Endothelial cell of umbilical vein (primary cell): ENCODE measurements around the gene SGTA. TPM values are rescaled to one million over a fixed set of nuclear protein-coding genes. Genes with fewer than 3 reads are reported as not detected.

Experiments used
- BruUV-seq: library from RNA; stranded (reverse); fragments of 400-500 nt; replicated peaks from 2 replicates; lab custom pipeline; 2021; lab: Mats Ljungman, UMichigan
- CTCF ChIA-PET: fragments of 300-600, 350-600 bp; sonication (Branson Sonifier 250); formaldehyde crosslinking; loops from one replicate; lab custom pipeline; 2021; ENCODE audit warnings: antibody characterized with exemption, inconsistent platforms; lab: Charles Lee
- POLR2A ChIA-PET: fragments of 300-600, 350-600 bp; sonication (Branson Sonifier 250); formaldehyde crosslinking; loops from one replicate; lab custom pipeline; 2021; ENCODE audit warnings: antibody characterized with exemption, inconsistent platforms; lab: Charles Lee
- DNase-seq: peaks from one replicate; pipeline ENCODE4 v3.0.0-alpha.2; 2011; ENCODE audit warnings: low read depth, low spot score
- FAIRE-seq: peaks from 2 replicates; lab custom pipeline; 2011; peaks lifted over from hg19 to GRCh38; lab: Jason Lieb, UNC
- H2AFZ ChIP-seq: 2 replicates; pipeline ENCODE4 v1.6.0; 2012; ENCODE audit warnings: low read depth, low read length, control low read depth, inconsistent platforms
- H3K27ac ChIP-seq: 2 replicates; pipeline ENCODE4 v1.5.1; 2011; ENCODE audit warnings: low read depth, mild to moderate bottlenecking, control low read depth, low read length, moderate library complexity; ENCODE audit not compliant: insufficient read depth
- H3K27me3 ChIP-seq, 2 experiments: 2 replicates each; pipeline versions ENCODE4 v1.6.0 to v1.6.1; 2011; ENCODE audit warnings: low read length in 2 of 2, mixed read lengths in 1 of 2; ENCODE audit not compliant: control insufficient read depth in 2 of 2, insufficient read depth in 2 of 2
- H3K36me3 ChIP-seq, 2 experiments: 2 replicates in 1 of 2; 3 replicates in 1 of 2; pipeline ENCODE4 v1.5.1; 2011; ENCODE audit warnings: low read length in 2 of 2, mild to moderate bottlenecking in 1 of 2, moderate library complexity in 1 of 2; ENCODE audit not compliant: control insufficient read depth in 2 of 2, insufficient read depth in 2 of 2; ENCODE audit errors: extremely low read depth in 1 of 2
- H3K4me1 ChIP-seq: 3 replicates; pipeline ENCODE4 v1.5.1; 2011; ENCODE audit warnings: mild to moderate bottlenecking, low read length; ENCODE audit not compliant: control insufficient read depth, insufficient read depth; ENCODE audit errors: extremely low read depth
- H3K4me2 ChIP-seq: 2 replicates; pipeline ENCODE4 v1.6.1; 2011; ENCODE audit warnings: low read length, control low read depth, mixed read lengths; ENCODE audit not compliant: insufficient read depth
- H3K4me3 ChIP-seq, 3 experiments: fragments of 200-600 bp in 1 of 3; sonication (generic), shearing (Covaris generic) in 1 of 3; replicated peaks in 1 of 3; 2 replicates each; pipeline ENCODE4 v1.5.1; 2011 to 2016; ENCODE audit warnings: control low read depth in 3 of 3, low read length in 3 of 3, mild to moderate bottlenecking in 2 of 3, inconsistent platforms in 1 of 3, low read depth in 1 of 3, moderate library complexity in 1 of 3; ENCODE audit not compliant: insufficient read depth in 1 of 3
- H3K79me2 ChIP-seq: 2 replicates; pipeline ENCODE4 v1.6.0; 2012; ENCODE audit warnings: low read length, inconsistent platforms; ENCODE audit not compliant: control insufficient read depth, insufficient read depth
- H3K9ac ChIP-seq: replicated peaks from 2 replicates; pipeline ENCODE3; 2011; ENCODE audit warnings: low read length, control low read depth; ENCODE audit not compliant: insufficient read depth; ENCODE audit errors: extremely low read depth
- H3K9me1 ChIP-seq: replicated peaks from 3 replicates; pipeline ENCODE4 v1.6.0; 2011; ENCODE audit warnings: mild to moderate bottlenecking, low read length; ENCODE audit not compliant: control insufficient read depth, insufficient read depth; ENCODE audit errors: extremely low read depth
- H3K9me3 ChIP-seq: replicated peaks from 2 replicates; pipeline ENCODE4 v1.5.1; 2012; ENCODE audit warnings: low read length, inconsistent platforms; ENCODE audit not compliant: control insufficient read depth, insufficient read depth
- H4K20me1 ChIP-seq: replicated peaks from 2 replicates; pipeline ENCODE3; 2011; ENCODE audit warnings: mild to moderate bottlenecking, low read length; ENCODE audit not compliant: control insufficient read depth, insufficient read depth; ENCODE audit errors: extremely low read depth
- EZH2 ChIP-seq: IDR thresholded peaks from 2 replicates; pipeline ENCODE4 v1.6.1; 2012; ENCODE audit warnings: borderline replicate concordance, low read depth, mild to moderate bottlenecking, moderate library complexity, low read length, inconsistent platforms; ENCODE audit not compliant: severe bottlenecking
- FOS ChIP-seq: IDR thresholded peaks from 2 replicates; pipeline ENCODE4 v1.6.1; 2011; ENCODE audit warnings: mild to moderate bottlenecking, low read length, moderate library complexity, borderline replicate concordance; ENCODE audit not compliant: insufficient read depth
- GATA2 ChIP-seq: IDR thresholded peaks from 2 replicates; pipeline ENCODE4 v1.7.0; 2011; ENCODE audit warnings: low read depth, mild to moderate bottlenecking, moderate library complexity, mixed read lengths, low read length; ENCODE audit not compliant: insufficient read length, insufficient read depth
- JUN ChIP-seq: IDR thresholded peaks from 2 replicates; pipeline ENCODE4 v1.6.1; 2011; ENCODE audit warnings: borderline replicate concordance, low read depth; ENCODE audit not compliant: insufficient read length, insufficient read depth
- MYC ChIP-seq: IDR thresholded peaks from one replicate; pipeline ENCODE4 v1.6.1; 2011; ENCODE audit warnings: mild to moderate bottlenecking, low read depth, low read length
- POLR2A ChIP-seq: IDR thresholded peaks from 2 replicates; pipeline ENCODE4 v1.6.1; 2012; ENCODE audit warnings: low read depth, mild to moderate bottlenecking, control low read depth, low read length
- POLR2AphosphoS5 ChIP-seq: IDR thresholded peaks from 2 replicates; pipeline ENCODE4 v1.6.1; 2012; ENCODE audit warnings: low read depth, mild to moderate bottlenecking, control low read depth, low read length, moderate library complexity; ENCODE audit not compliant: insufficient read depth
- dilution Hi-C: fragments of 300-500 bp; cut with MboI; formaldehyde crosslinking; loops from one replicate; pipeline ENCODE4 v1.15.0; 2019; ENCODE audit warnings: low sequenced_read_pairs; ENCODE audit not compliant: extremely low pct_ligation_motif_present
- intact Hi-C: fragments of 100-400 bp; cut with micrococcal nuclease; formaldehyde crosslinking; loops from one replicate; pipeline ENCODE4 v1.10.0; 2022
- polyA plus RNA-seq, 4 experiments: library from polyadenylated mRNA; depleted of rRNA in 3 of 4; stranded (reverse) in 3 of 4; unstranded in 1 of 4; fragments of >200 nt; gene quantifications; 2 replicates each; pipeline versions ENCODE4 v1.2.1 to v1.2.3, GENCODE V29; 2011 to 2012; ENCODE audit warnings: missing spikeins in 1 of 4
- total RNA-seq: library from RNA; stranded (reverse); gene quantifications from 2 replicates; pipeline ENCODE4 v1.2.3, GENCODE V29; 2021
- TF ChIP-seq, protein P1 (sequence below), 2 donors: IDR thresholded peaks; 1 replicate in 1 of 2; 2 replicates in 1 of 2; pipeline ENCODE4 v1.5.1; 2011; ENCODE audit warnings: low read length in 2 of 2, mild to moderate bottlenecking in 2 of 2, moderate library complexity in 2 of 2, control low read depth in 1 of 2, inconsistent platforms in 1 of 2, low read depth in 1 of 2; ENCODE audit not compliant: insufficient read depth in 1 of 2; ENCODE audit errors: extremely low read depth in 1 of 2
- TF ChIP-seq, protein P2 (sequence below): IDR thresholded peaks from 2 replicates; pipeline ENCODE4 v1.6.1; 2011; ENCODE audit not compliant: insufficient read depth, insufficient read length

Gene SGTA
- total and polyA plus RNA-seq, 2 donors (not counting 3 experiments of a cell fraction or from before 2014, with no cell fraction given) = 76.5 to 119 TPM

DNA sequence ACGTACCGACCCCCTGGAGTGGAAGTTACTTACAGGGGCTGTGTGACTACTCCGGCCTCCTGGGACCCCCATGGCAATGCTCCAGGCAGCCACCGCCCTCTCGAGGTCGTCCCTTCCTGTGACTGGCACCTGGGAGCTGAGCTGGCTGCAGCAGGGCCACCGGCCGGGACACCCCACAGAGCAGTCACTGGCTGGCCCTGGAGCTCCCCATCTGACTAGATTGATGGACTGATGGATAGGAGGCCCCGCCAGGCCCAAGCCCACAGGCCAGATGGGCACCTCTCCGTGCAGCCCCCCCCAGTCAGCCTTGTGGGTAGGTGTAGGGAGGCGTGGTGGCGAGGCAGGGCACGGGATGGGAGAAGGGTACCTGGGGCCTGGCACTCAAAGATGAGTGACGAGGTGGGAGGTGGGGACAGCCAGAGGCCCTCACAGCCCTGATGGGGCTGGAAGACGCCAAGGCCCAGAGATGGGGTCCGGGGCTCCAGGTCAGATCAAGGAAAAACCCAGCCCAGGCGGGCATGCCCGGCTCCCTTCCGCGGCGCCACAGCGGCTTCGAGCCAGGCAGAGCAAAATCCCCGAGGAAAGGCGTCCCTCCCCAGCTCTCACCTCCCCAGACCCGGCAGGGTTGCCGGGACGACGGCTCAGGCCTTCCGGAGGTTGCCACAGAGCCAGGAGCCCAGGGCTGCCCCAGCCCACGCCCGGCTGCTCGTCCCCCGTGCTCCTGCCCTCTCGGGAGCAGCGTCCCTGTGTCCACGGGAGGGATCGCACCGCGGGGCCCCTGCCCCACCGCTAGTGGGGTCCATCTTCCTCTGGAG is 51.7 kb downstream of the SGTA start:
- H4K20me1 ChIP-seq = no peaks in the 10 kb centered on the region
- no peaks in the 10 kb centered on the region for H3K9me1 ChIP-seq
- no TSS peak for BruUV-seq
- H3K79me2 ChIP-seq = no peaks in the 10 kb centered on the region
- H2AFZ ChIP-seq = no peak overlapping the region
- no peak overlapping the region for H3K4me2 ChIP-seq
- intact Hi-C loops = no loop called here
- DNase-seq (no peak), FAIRE-seq (no peak)
- TF ChIP-seq, protein P1, sequence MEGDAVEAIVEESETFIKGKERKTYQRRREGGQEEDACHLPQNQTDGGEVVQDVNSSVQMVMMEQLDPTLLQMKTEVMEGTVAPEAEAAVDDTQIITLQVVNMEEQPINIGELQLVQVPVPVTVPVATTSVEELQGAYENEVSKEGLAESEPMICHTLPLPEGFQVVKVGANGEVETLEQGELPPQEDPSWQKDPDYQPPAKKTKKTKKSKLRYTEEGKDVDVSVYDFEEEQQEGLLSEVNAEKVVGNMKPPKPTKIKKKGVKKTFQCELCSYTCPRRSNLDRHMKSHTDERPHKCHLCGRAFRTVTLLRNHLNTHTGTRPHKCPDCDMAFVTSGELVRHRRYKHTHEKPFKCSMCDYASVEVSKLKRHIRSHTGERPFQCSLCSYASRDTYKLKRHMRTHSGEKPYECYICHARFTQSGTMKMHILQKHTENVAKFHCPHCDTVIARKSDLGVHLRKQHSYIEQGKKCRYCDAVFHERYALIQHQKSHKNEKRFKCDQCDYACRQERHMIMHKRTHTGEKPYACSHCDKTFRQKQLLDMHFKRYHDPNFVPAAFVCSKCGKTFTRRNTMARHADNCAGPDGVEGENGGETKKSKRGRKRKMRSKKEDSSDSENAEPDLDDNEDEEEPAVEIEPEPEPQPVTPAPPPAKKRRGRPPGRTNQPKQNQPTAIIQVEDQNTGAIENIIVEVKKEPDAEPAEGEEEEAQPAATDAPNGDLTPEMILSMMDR (IDR thresholded peaks at IDR 0.05; ENCODE audit: extremely low read depth in 1 of 2, insufficient read depth in 1 of 2, low read depth in 1 of 2, low read length in 2 of 2) = no peak
- no peak for TF ChIP-seq POLR2A
- no peak for TF ChIP-seq JUN
- TF ChIP-seq MYC = no peak
- no peak for TF ChIP-seq EZH2
- no peak for TF ChIP-seq POLR2AphosphoS5
- no peak for TF ChIP-seq FOS
- TF ChIP-seq, protein P2, sequence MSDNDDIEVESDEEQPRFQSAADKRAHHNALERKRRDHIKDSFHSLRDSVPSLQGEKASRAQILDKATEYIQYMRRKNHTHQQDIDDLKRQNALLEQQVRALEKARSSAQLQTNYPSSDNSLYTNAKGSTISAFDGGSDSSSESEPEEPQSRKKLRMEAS = no peak
- no peak for TF ChIP-seq GATA2
- H3K4me3 ChIP-seq = no peak overlapping the region
- dilution Hi-C loops = no loop called here
- CTCF ChIA-PET = interaction anchor here (0.5 kb wide), 1 partner anchor 70 kb away, joined by 3 read pairs; no protein-coding TSS in a partner anchor
- H3K9ac ChIP-seq = no peak overlapping the region
- no peak overlapping the region for H3K27ac ChIP-seq
- no peaks in the 10 kb centered on the region for H3K9me3 ChIP-seq
- H3K27me3 ChIP-seq = peaks cover 2% of the 10 kb centered on the region in 2 experiments
- H3K4me1 ChIP-seq = no peaks in the 10 kb centered on the region
- POLR2A ChIA-PET = no interaction called here
- peaks cover 0 to 4% of the 10 kb centered on the region in 2 experiments for H3K36me3 ChIP-seq
